Suprapubic skin (tissue), 4 donors: ENCODE measurements around the gene MANSC4.

Source experiments
- EP300 ChIP-seq: sonication (generic); formaldehyde crosslinking; IDR thresholded peaks from one replicate; pipeline ENCODE4 v1.6.1; 2017; ENCODE audit warnings: antibody characterized with exemption
- POLR2A ChIP-seq, 2 donors: fragments of 450-650 bp; IDR thresholded peaks; one replicate each; pipeline ENCODE4 v1.6.1; 2017; ENCODE audit warnings: antibody characterized with exemption in 2 of 2, mild to moderate bottlenecking in 2 of 2, moderate library complexity in 2 of 2
- POLR2AphosphoS5 ChIP-seq, 3 donors: sonication (generic); formaldehyde crosslinking; IDR thresholded peaks; one replicate each; pipeline ENCODE4 v1.6.1; 2017; ENCODE audit warnings: antibody characterized with exemption in 3 of 3
- TF ChIP-seq, protein P1 (sequence below), 2 donors: fragments of 200-600 bp in 1 of 2; fragments of 450-650 bp in 1 of 2; sonication (generic) in 1 of 2; IDR thresholded peaks; one replicate each; pipeline ENCODE4 v1.5.1; 2016 to 2019; ENCODE audit warnings: antibody characterized with exemption in 2 of 2, mild to moderate bottlenecking in 1 of 2, moderate library complexity in 1 of 2

- TF ChIP-seq POLR2AphosphoS5 (IDR thresholded peaks at IDR 0.05) (no peak), POLR2A (IDR thresholded peaks at IDR 0.05) (no peak), EP300 (no peak)
- TF ChIP-seq, protein P1, sequence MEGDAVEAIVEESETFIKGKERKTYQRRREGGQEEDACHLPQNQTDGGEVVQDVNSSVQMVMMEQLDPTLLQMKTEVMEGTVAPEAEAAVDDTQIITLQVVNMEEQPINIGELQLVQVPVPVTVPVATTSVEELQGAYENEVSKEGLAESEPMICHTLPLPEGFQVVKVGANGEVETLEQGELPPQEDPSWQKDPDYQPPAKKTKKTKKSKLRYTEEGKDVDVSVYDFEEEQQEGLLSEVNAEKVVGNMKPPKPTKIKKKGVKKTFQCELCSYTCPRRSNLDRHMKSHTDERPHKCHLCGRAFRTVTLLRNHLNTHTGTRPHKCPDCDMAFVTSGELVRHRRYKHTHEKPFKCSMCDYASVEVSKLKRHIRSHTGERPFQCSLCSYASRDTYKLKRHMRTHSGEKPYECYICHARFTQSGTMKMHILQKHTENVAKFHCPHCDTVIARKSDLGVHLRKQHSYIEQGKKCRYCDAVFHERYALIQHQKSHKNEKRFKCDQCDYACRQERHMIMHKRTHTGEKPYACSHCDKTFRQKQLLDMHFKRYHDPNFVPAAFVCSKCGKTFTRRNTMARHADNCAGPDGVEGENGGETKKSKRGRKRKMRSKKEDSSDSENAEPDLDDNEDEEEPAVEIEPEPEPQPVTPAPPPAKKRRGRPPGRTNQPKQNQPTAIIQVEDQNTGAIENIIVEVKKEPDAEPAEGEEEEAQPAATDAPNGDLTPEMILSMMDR (IDR thresholded peaks at IDR 0.05): no peak
These were observed 25.2 kb upstream of the MANSC4 start for GRCh38 chr12:27805238-27805637.
